GM23338 (cell line): ENCODE measurements around the gene ZBTB42. TPM values are rescaled to one million over a fixed set of nuclear protein-coding genes. Genes with fewer than 3 reads are reported as not detected.

Source experiments
- ATAC-seq: fragments of 200-7000 bp; cut with Tn5 transposase; 3 replicates; pipeline ENCODE4 v1.9.1; 2020
- DNase-seq: peaks from one replicate; pipeline ENCODE4 v3.0.0-alpha.2; 2015; ENCODE audit warnings: low spot score
- H2AFZ ChIP-seq: fragments of 200-600 bp; sonication (generic); 2 replicates; pipeline ENCODE4 v1.8.0; 2016; ENCODE audit warnings: antibody characterized with exemption, mild to moderate bottlenecking, moderate library complexity
- H3F3A ChIP-seq: fragments of 200-600 bp; sonication (generic); replicated peaks from 2 replicates; pipeline ENCODE4 v1.8.0; 2017; ENCODE audit warnings: antibody characterized with exemption, mixed run types, low read depth
- H3K27ac ChIP-seq: fragments of 200-600 bp; sonication (generic); 2 replicates; pipeline ENCODE4 v1.6.1; 2016; ENCODE audit warnings: low read depth
- H3K27me3 ChIP-seq: fragments of 200-600 bp; sonication (generic); 2 replicates; pipeline ENCODE4 v1.8.0; 2016; ENCODE audit warnings: mild to moderate bottlenecking, mixed run types, moderate library complexity; ENCODE audit not compliant: insufficient read depth
- H3K36me3 ChIP-seq: fragments of 200-600 bp; sonication (generic); 2 replicates; pipeline ENCODE4 v1.8.0; 2016; ENCODE audit warnings: mild to moderate bottlenecking; ENCODE audit not compliant: insufficient read depth
- H3K4me1 ChIP-seq: fragments of 200-600 bp; sonication (generic); 2 replicates; pipeline ENCODE4 v1.8.0; 2016; ENCODE audit warnings: mild to moderate bottlenecking, moderate library complexity; ENCODE audit not compliant: insufficient read depth
- H3K4me2 ChIP-seq: fragments of 200-600 bp; sonication (generic); 2 replicates; pipeline ENCODE4 v1.7.1; 2017; ENCODE audit warnings: mixed run types
- H3K4me3 ChIP-seq: fragments of 200-600 bp; sonication (generic); 2 replicates; pipeline ENCODE4 v1.6.1; 2016; ENCODE audit warnings: mixed run types
- H3K79me2 ChIP-seq: fragments of 200-600 bp; sonication (generic); replicated peaks from 2 replicates; pipeline ENCODE4 v1.8.0; 2017; ENCODE audit warnings: mild to moderate bottlenecking; ENCODE audit not compliant: insufficient read depth
- H3K9me2 ChIP-seq: fragments of 200-600 bp; sonication (generic); 2 replicates; pipeline ENCODE4 v1.8.0; 2017; ENCODE audit not compliant: insufficient read depth
- H4K20me1 ChIP-seq: fragments of 200-600 bp; sonication (generic); replicated peaks from 2 replicates; pipeline ENCODE4 v1.8.0; 2017; ENCODE audit warnings: mild to moderate bottlenecking; ENCODE audit not compliant: insufficient read depth
- H3K27ac Mint-ChIP-seq: 2 replicates; pipeline ENCODE4 v1.8.0; 2020; ENCODE audit warnings: inconsistent platforms, mild to moderate bottlenecking, moderate library complexity, mixed read lengths
- H3K27me3 Mint-ChIP-seq: 3 replicates; pipeline ENCODE4 v1.8.0; 2022; ENCODE audit warnings: low read depth, mild to moderate bottlenecking, moderate library complexity, mixed read lengths, inconsistent platforms; ENCODE audit not compliant: insufficient read depth, poor library complexity
- H3K36me3 Mint-ChIP-seq: 3 replicates; pipeline ENCODE4 v1.8.0; 2021; ENCODE audit warnings: low read depth, mild to moderate bottlenecking, inconsistent platforms, moderate library complexity, mixed read lengths
- H3K4me1 Mint-ChIP-seq: 3 replicates; pipeline ENCODE4 v1.8.0; 2020; ENCODE audit warnings: mild to moderate bottlenecking, inconsistent platforms, mixed read lengths
- H3K4me3 Mint-ChIP-seq: 3 replicates; pipeline ENCODE4 v1.8.0; 2021; ENCODE audit warnings: moderate library complexity, mild to moderate bottlenecking, inconsistent platforms, mixed read lengths
- H3K9me3 Mint-ChIP-seq: 3 replicates; pipeline ENCODE4 v1.8.0; 2020; ENCODE audit warnings: moderate library complexity, mild to moderate bottlenecking, inconsistent platforms, mixed read lengths
- CREB1 ChIP-seq: fragments of 250-450 bp; sonication (Bioruptor Pico); IDR thresholded peaks from 2 replicates; pipeline ENCODE4 v1.5.0; 2020; ENCODE audit warnings: low read depth, mild to moderate bottlenecking, moderate library complexity
- CTCF ChIP-seq, 2 experiments: fragments of 200-600 bp in 1 of 2; sonication (generic) in 1 of 2; conservative IDR thresholded peaks; 2 replicates each; pipeline versions ENCODE4 v1.5.1 to v1.6.1; 2016 to 2017; ENCODE audit warnings: antibody characterized with exemption in 2 of 2, low read depth in 2 of 2, mild to moderate bottlenecking in 2 of 2, moderate library complexity in 1 of 2
- ETS1 ChIP-seq: IDR thresholded peaks from 2 replicates; pipeline ENCODE4 v1.6.1; 2016; ENCODE audit warnings: antibody characterized with exemption
- EZH2 ChIP-seq: fragments of 200-600 bp; sonication (generic); IDR thresholded peaks from one replicate; pipeline ENCODE4 v1.8.0; 2017; ENCODE audit warnings: antibody characterized with exemption, mild to moderate bottlenecking, low read depth; ENCODE audit not compliant: unreplicated experiment
- EZH2phosphoT487 ChIP-seq: fragments of 200-600 bp; sonication (generic); IDR thresholded peaks from one replicate; pipeline ENCODE4 v1.8.1; 2018; ENCODE audit warnings: antibody characterized with exemption; ENCODE audit not compliant: unreplicated experiment
- JUNB ChIP-seq: IDR thresholded peaks from one replicate; pipeline ENCODE4 v1.6.1; 2016; ENCODE audit warnings: antibody characterized with exemption; ENCODE audit not compliant: unreplicated experiment
- NANOG ChIP-seq: IDR thresholded peaks from 2 replicates; pipeline ENCODE4 v1.6.1; 2016; ENCODE audit warnings: antibody characterized with exemption, borderline replicate concordance
- POLR2AphosphoS5 ChIP-seq: IDR thresholded peaks from 2 replicates; pipeline ENCODE4 v1.6.1; 2016; ENCODE audit warnings: antibody characterized with exemption, low read depth
- REST ChIP-seq: IDR thresholded peaks from one replicate; pipeline ENCODE4 v1.6.1; 2018; ENCODE audit warnings: antibody characterized with exemption; ENCODE audit not compliant: unreplicated experiment
- STAT1 ChIP-seq: IDR thresholded peaks from one replicate; pipeline ENCODE4 v1.6.1; 2016; ENCODE audit warnings: antibody characterized with exemption; ENCODE audit not compliant: unreplicated experiment
- ZNF114 ChIP-seq: fragments of 250-450 bp; sonication (Bioruptor Pico); IDR thresholded peaks from 2 replicates; pipeline ENCODE4 v1.5.0; 2020; ENCODE audit warnings: mild to moderate bottlenecking, moderate library complexity
- ZNF331 ChIP-seq: fragments of 250-450 bp; sonication (Bioruptor Pico); IDR thresholded peaks from 2 replicates; pipeline ENCODE4 v1.5.0; 2020; ENCODE audit warnings: low read depth, mild to moderate bottlenecking, moderate library complexity
- ZNF462 ChIP-seq: fragments of 250-450 bp; sonication (Bioruptor Pico); IDR thresholded peaks from 2 replicates; pipeline ENCODE4 v1.5.0; 2020; ENCODE audit warnings: mild to moderate bottlenecking, moderate library complexity
- polyA plus RNA-seq: library from polyadenylated mRNA; unstranded; fragments of >200 nt; fragmentation: Nextera tagmentation; extraction: Ambion mirVana; gene quantifications from 2 replicates; pipeline ENCODE4 v1.2.1, GENCODE V29; 2016
- total RNA-seq: library from RNA; depleted of rRNA; stranded (reverse); fragments of >200 nt; shearing (Covaris generic); gene quantifications from 2 replicates; pipeline ENCODE4 v1.2.3, GENCODE V29; 2014

The ZBTB42 gene
- total and polyA plus RNA-seq, 2 experiments from 2014 or later, result 0.70 to 4.4 TPM

GRCh38 chr14:104758981-104759969 lies 41.6 kb upstream of the ZBTB42 start:
- Mint-ChIP-seq H3K4me3 (no peak overlapping the region), H3K9me3 (no peaks in the 10 kb centered on the region), H3K4me1 (peaks cover 23% of the 10 kb centered on the region), H3K27ac (0 out of 2 replicates have a peak overlapping the region, but pooled peaks have one; percentile 36), H3K36me3 (peaks cover 69% of the 10 kb centered on the region), H3K27me3 (peaks cover 21% of the 10 kb centered on the region)
- Histone ChIP-seq H3F3A (no peaks in the 10 kb centered on the region), H3K4me2 (no peak overlapping the region), H3K36me3 (no peaks in the 10 kb centered on the region), H2AFZ (no peak overlapping the region), H3K27me3 (no peaks in the 10 kb centered on the region), H4K20me1 (peaks cover 10% of the 10 kb centered on the region), H3K9me2 (no peaks in the 10 kb centered on the region), H3K4me1 (peaks cover 2% of the 10 kb centered on the region; the same call in 1 of the 2 replicates), H3K27ac (no peak overlapping the region), H3K4me3 (no peak overlapping the region), H3K79me2 (peaks cover 28% of the 10 kb centered on the region)
- DNase-seq, result no peak
- peak; percentile 27; the same call in 1 of the 3 replicates for ATAC-seq
- TF ChIP-seq NANOG (no peak), ETS1 (no peak), STAT1 (no peak), EZH2 (no peak), CREB1 (CRISPR knock-in tag) (no peak), ZNF331 (CRISPR knock-in tag) (no peak), REST (no peak), JUNB (no peak), ZNF114 (no peak), POLR2AphosphoS5 (no peak), CTCF (conservative IDR thresholded peaks at IDR 0.05; ENCODE audit: low read depth in 2 of 2) (no peak), EZH2phosphoT487 (no peak), ZNF462 (CRISPR knock-in tag) (no peak)
